CD4-positive, alpha-beta T cell treated with Interleukin-1 beta for 1 hour (primary cell): ENCODE results near the gene RNF125.

Experiments used
- DNase-seq, 2 donors: peaks; one replicate each; pipeline ENCODE4 v3.0.0-alpha.2; 2020 to 2022

RNF125 gene

GRCh38 chr18:32091724-32092421 is 73.2 kb downstream of the RNF125 start, which contains the start of gene RNF138:
RNF138 (plus strand) TSS chr18:32091874; CDS start chr18:32092777, 903 bp downstream.
- DNase-seq = peak; percentile 89 to 92

- peak; percentile 99 for DNase-seq
Observed at GRCh38 chr18:32092422-32093101, 73.9 kb downstream of the RNF125 start.

GRCh38 chr18:32093102-32093511 is 74.5 kb downstream of the RNF125 start:
- peak; percentile 57 to 68 for DNase-seq

GRCh38 chr18:32093523-32093922 is 74.9 kb downstream of the RNF125 start:
- no peak for DNase-seq

GRCh38 chr18:32095192-32095899 is 76.7 kb downstream of the RNF125 start:
- no peak for DNase-seq

DNA sequence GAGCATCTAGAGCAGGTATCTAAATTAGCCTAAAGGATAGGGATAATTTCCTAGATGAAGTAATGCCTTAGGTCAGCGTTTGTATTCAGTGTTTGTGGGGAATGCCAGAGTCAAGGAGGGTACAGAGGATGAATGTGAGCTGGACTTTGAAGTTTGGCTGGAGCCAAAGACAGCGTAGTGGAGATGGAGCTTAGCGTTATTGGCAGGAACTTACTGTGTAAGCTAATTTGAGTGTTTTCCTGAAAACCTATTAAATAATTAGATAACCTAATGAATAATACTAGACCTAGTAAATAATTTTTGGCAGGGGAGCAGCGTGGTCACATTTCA is 77.2 kb downstream of the RNF125 start:
- no peak for DNase-seq

GRCh38 chr18:32096946-32097345 is 78.3 kb downstream of the RNF125 start:
- DNase-seq = no peak

- DNase-seq = no peak
Observed at GRCh38 chr18:32104516-32104915, 85.9 kb downstream of the RNF125 start.

GRCh38 chr18:32110005-32110404 is 91.4 kb downstream of the RNF125 start:
- DNase-seq = no peak

- no peak for DNase-seq
Observed at GRCh38 chr18:32111706-32112105, 93.1 kb downstream of the RNF125 start.

DNA sequence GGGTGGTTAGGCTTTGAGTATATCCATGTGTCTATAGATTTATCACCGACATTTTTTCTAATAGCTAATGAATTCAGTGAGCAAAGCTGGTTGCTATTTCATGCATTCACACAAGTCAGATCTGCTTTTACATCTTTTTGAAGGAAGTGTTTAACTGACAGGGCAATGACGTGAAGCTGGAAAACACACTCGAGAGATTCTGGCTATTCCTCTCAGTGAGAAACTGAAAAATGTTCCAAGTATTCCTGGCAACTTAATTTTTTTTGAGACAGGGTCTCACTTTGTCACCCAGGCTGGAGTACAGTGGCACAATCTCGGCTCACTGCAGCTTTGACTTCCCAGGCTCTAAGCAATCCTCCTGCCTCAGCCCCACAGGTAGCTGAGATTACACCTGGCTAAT is 94.2 kb downstream of the RNF125 start:
- DNase-seq = no peak

DNA sequence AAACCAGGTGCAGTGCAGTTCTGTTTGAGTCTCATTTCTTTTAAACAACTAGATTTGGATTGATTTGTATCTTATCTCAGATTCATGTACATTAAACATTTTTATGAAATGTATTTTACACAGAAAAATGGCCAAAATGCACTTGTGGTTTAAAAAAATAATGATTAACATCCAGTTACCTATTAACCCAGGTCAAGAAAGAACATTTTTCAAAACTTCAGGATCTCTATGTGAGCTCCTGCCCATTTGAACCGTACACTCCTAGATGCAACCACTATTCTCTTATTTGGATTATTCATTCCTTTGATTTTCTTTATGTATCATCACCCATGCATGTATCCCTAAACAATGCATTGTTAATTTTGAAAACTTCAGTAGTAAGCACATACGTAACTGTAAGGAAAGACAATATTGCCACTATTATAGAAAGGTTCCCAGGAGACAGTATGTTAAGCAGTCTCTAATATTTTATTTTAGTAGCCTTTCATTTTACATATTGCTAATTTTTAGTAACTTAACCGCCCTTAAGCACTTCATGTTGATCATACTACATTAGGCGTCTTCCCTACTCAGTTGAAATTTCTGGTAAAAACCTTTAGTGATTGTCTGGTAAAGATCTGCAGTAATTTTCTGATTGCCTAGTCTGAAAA is 95.8 kb downstream of the RNF125 start:
- no peak for DNase-seq

DNA sequence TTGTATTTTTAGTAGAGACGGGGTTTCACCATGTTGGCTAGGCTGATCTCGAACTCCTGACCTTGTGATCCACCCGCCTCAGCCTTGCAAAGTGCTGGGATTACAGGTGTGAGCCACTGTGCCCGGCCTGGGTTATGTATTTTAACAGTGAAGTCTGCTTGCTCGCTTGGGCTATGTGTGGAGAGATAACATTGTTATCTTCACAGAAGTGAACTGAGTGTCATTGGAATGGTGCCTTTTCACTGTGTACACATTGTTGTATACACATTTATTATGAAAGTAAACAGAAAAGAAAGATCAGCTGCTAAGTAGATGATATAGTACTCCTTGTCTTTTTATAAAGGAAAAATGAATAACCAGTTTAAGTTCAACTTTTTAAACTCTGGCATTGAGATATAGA is 103.4 kb downstream of the RNF125 start:
- DNase-seq = no peak
